Thoracic aorta (tissue), 2 donors: ENCODE results near the gene TMEM256. TPM values are rescaled to one million over a fixed set of nuclear protein-coding genes. Genes with fewer than 3 reads are reported as not detected.
A peak's percentile ranks its signal among the peaks of the same experiment; 100 is the strongest.

Experiments
- ATAC-seq: fragments of 150-250 bp; one replicate; pipeline ENCODE4 v1.8.0; 2017; ENCODE audit warnings: low read depth; ENCODE audit not compliant: insufficient number of reproducible peaks, low FRiP score
- DNase-seq: peaks from one replicate; pipeline ENCODE4 v3.0.0-alpha.2; 2020; ENCODE audit warnings: low spot score
- H3K27ac ChIP-seq, 2 donors: fragments of 200-600 bp; sonication (generic); 1 replicate in 1 of 2; 2 replicates in 1 of 2; pipeline ENCODE4 v1.5.1; 2016; ENCODE audit warnings: mild to moderate bottlenecking in 2 of 2, moderate library complexity in 2 of 2
- H3K27me3 ChIP-seq: fragments of 200-600 bp; sonication (generic); replicated peaks from 2 replicates; pipeline ENCODE4 v1.6.0; 2016; ENCODE audit warnings: mild to moderate bottlenecking; ENCODE audit not compliant: insufficient read depth
- H3K36me3 ChIP-seq: fragments of 200-600 bp; sonication (generic); one replicate; pipeline ENCODE4 v1.5.1; 2016
- H3K4me1 ChIP-seq, 2 donors: fragments of 200-600 bp; sonication (generic); 1 replicate in 1 of 2; 2 replicates in 1 of 2; pipeline versions ENCODE4 v1.5.1 to v1.6.0; 2016; ENCODE audit warnings: low read depth in 2 of 2, mild to moderate bottlenecking in 1 of 2; ENCODE audit not compliant: control insufficient read depth in 1 of 2
- H3K4me3 ChIP-seq: fragments of 200-600 bp; sonication (generic); 2 replicates; pipeline ENCODE4 v1.5.1; 2016; ENCODE audit warnings: mild to moderate bottlenecking
- H3K9me3 ChIP-seq: fragments of 200-600 bp; sonication (generic); 2 replicates; pipeline ENCODE4 v1.5.1; 2016
- total RNA-seq, 2 donors: library from RNA; depleted of rRNA; stranded (reverse); fragments of >200 nt; gene quantifications; one replicate each; pipeline versions ENCODE4 v1.1.0 to v1.2.3, GENCODE V29; 2016
- TF ChIP-seq, protein P1 (sequence below): fragments of 200-600 bp; sonication (generic); IDR thresholded peaks from one replicate; pipeline ENCODE4 v1.5.1; 2019; ENCODE audit warnings: antibody characterized with exemption

TMEM256 gene
- total RNA-seq, 2 donors from 2014 or later: 27.9 to 88.9 TPM

GRCh38 chr17:7443499-7444485, 39.9 kb upstream of the TMEM256 start:
- DNase-seq: no peak
- H3K9me3 ChIP-seq: no peaks in the 10 kb centered on the region
- TF ChIP-seq, protein P1, sequence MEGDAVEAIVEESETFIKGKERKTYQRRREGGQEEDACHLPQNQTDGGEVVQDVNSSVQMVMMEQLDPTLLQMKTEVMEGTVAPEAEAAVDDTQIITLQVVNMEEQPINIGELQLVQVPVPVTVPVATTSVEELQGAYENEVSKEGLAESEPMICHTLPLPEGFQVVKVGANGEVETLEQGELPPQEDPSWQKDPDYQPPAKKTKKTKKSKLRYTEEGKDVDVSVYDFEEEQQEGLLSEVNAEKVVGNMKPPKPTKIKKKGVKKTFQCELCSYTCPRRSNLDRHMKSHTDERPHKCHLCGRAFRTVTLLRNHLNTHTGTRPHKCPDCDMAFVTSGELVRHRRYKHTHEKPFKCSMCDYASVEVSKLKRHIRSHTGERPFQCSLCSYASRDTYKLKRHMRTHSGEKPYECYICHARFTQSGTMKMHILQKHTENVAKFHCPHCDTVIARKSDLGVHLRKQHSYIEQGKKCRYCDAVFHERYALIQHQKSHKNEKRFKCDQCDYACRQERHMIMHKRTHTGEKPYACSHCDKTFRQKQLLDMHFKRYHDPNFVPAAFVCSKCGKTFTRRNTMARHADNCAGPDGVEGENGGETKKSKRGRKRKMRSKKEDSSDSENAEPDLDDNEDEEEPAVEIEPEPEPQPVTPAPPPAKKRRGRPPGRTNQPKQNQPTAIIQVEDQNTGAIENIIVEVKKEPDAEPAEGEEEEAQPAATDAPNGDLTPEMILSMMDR: no peak
- H3K27ac ChIP-seq: no peak overlapping the region
- H3K27me3 ChIP-seq: peaks cover 16% of the 10 kb centered on the region
- ATAC-seq: no peak
- H3K4me1 ChIP-seq: peaks cover 16 to 40% of the 10 kb centered on the region in 2 donors
- no peak overlapping the region for H3K4me3 ChIP-seq
- no peaks in the 10 kb centered on the region for H3K36me3 ChIP-seq

GRCh38 chr17:7442142-7442541, 38.2 kb upstream of the TMEM256 start:
- TF ChIP-seq, protein P1: no peak
- ATAC-seq: no peak

GRCh38 chr17:7441266-7441665, 37.4 kb upstream of the TMEM256 start:
- Histone ChIP-seq H3K36me3 (no peaks in the 10 kb centered on the region), H3K4me3 (no peak overlapping the region), H3K4me1 (peaks cover 32 to 64% of the 10 kb centered on the region in 2 donors), H3K27me3 (peaks cover 5% of the 10 kb centered on the region), H3K27ac (no peak overlapping the region), H3K9me3 (no peaks in the 10 kb centered on the region)
- TF ChIP-seq, protein P1: no peak
- ATAC-seq (no peak), DNase-seq (no peak)

More at GRCh38 chr17:7442142-7442541, 38.2 kb upstream of the TMEM256 start:
- DNase-seq: no peak
- Histone ChIP-seq H3K27me3 (peaks cover 5% of the 10 kb centered on the region), H3K4me1 (peaks cover 27 to 55% of the 10 kb centered on the region in 2 donors), H3K4me3 (no peak overlapping the region), H3K36me3 (no peaks in the 10 kb centered on the region), H3K9me3 (no peaks in the 10 kb centered on the region), H3K27ac (no peak overlapping the region)

GRCh38 chr17:7440834-7441195, 36.9 kb upstream of the TMEM256 start:
- DNase-seq (no peak), ATAC-seq (no peak)
- peaks cover 5% of the 10 kb centered on the region for H3K27me3 ChIP-seq
- H3K4me1 ChIP-seq: peaks cover 32 to 66% of the 10 kb centered on the region in 2 donors
- H3K4me3 ChIP-seq: peak overlapping the region; percentile 63
- no peak overlapping the region for H3K27ac ChIP-seq
- TF ChIP-seq, protein P1: no peak
- H3K9me3 ChIP-seq: no peaks in the 10 kb centered on the region
- no peaks in the 10 kb centered on the region for H3K36me3 ChIP-seq

- peaks cover 32 to 66% of the 10 kb centered on the region in 2 donors for H3K4me1 ChIP-seq
- H3K27ac ChIP-seq: no peak overlapping the region
- peak overlapping the region; percentile 63 for H3K4me3 ChIP-seq
- DNase-seq (no peak), ATAC-seq (no peak)
- TF ChIP-seq, protein P1: no peak
- no peaks in the 10 kb centered on the region for H3K36me3 ChIP-seq
- no peaks in the 10 kb centered on the region for H3K9me3 ChIP-seq
- H3K27me3 ChIP-seq: peaks cover 5% of the 10 kb centered on the region
Measured at GRCh38 chr17:7440113-7440833, 36.4 kb upstream of the TMEM256 start.
